NOMO-1 (cell line): ENCODE measurements around the gene ACY1.

ENCODE experiments used
- DNase-seq, 2 experiments: peaks; one replicate each; lab custom pipeline; 2025; ENCODE audit not compliant: unreplicated experiment in 2 of 2; lab: John Stamatoyannopoulos, UW

Gene ACY1

GRCh38 chr3:52002748-52003147, 19.4 kb downstream of the ACY1 start:
- DNase-seq, result no peak

DNA sequence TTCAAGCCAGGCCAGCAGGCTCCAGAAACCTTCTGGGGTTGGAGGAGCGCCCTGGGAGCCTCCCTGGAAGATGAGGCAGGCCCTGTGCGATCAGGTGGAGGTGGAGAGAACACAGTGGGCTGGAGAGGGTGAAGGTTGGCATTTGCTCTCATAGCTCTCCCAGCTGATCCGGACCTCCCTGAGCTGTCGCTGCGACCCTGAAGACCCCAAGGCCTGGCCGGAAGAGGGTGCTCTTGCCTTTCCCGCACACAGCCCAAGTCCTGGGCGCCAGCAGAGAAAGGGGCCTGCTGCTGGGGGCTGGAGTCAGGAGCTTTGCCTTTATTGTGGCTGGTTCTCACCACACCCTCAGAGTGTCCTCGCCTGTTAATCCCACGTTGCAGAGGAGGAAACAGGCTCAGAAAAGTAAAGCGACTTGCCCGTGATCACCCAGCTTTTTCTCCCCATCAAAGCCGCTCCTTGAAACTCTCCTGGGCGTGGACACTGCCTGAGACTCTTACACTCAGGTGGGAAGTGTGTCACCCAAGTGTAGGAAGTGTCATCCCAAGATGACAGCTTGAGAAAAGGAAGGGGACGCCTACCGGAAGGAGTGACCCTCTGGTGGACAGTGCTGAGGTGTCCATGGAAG, 20.9 kb downstream of the ACY1 start:
- DNase-seq, result no peak

- DNase-seq, result no peak
Measured at GRCh38 chr3:52004906-52005395, 21.6 kb downstream of the ACY1 start.

DNA sequence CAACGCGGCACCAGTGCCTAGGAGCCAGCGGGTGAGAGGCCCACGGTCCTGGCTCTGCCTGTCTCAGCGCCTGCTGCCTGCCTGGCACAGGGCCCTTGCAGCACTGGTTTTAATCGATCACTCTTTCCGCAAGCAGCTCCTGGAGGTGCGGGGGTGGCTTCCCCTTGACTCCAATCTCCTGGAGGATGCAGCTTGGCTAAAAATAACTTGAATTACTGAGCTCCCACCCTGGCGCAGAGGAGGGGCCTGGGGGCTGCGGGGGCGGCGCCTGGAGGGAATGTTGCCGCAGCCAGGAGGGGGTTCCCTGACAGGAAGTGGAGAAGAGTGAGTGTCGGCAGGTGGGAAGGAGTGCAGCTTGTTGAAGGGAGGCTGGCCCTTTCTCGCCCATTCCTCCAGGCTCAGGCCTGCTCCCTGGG, 22.2 kb downstream of the ACY1 start:
- DNase-seq, result no peak

GRCh38 chr3:52006017-52006819, 22.9 kb downstream of the ACY1 start:
- DNase-seq, result no peak

DNA sequence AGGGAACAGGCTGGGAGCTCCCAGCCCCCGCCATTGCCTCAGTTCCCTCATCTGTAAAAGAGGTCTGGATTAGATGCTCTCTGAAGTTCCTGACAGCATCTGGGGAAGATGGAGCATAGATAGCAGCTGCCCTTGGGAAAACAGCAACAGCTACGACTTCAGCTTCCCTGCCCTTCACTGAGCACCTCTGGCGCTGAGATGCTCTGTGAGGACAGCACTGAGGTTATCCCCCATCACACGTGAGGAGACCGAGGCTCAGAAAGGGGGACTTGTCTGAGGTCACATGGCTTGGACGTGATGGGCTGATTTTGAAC, 23.4 kb downstream of the ACY1 start:
- no peak for DNase-seq

- DNase-seq, result no peak
Measured at GRCh38 chr3:52007291-52007690, 24.0 kb downstream of the ACY1 start.

- DNase-seq, result no peak
Measured at GRCh38 chr3:52010431-52010830, 27.1 kb downstream of the ACY1 start.

- no peak for DNase-seq
Measured at GRCh38 chr3:52012699-52013098, 29.4 kb downstream of the ACY1 start.

DNA sequence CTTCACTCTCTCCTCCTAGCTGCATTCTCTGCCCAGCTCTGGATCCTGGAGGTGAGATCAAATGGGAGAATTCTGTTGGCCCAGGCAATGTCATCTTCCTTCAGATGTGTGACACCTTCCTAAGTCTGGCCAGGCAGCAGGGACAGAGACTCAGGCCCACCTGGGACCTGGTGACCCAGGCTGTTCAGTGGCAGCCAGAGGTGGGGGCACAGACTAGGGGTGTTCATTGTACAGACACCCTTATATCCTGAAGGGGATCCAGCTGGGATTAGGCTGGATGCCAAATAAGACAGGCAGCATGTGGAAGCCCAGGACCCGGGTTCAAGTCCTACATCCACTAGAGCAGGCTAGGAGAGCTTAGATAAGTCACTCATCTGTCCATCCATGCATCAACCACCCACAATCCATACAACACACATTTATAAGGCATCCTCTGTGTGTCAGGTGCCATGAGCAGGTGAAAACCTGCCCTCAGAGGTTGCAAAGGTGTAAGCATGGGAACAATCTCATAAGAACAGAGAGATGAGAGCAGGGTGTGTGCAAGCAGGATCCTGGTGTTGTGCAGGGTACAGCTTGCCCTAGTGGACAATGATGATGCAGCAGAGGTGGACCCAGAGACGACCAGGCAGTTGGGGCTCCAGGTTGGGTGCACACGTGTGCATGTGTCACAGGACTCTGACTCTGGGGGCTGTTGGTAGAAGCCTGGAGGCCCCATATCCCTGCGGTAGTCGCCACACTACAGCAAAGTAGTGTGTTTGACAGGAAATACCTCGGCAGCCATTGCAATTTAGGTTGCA, 30.7 kb downstream of the ACY1 start:
- DNase-seq, result no peak

GRCh38 chr3:52014613-52015012, 31.3 kb downstream of the ACY1 start:
- DNase-seq, result no peak

- DNase-seq, result no peak
Measured at GRCh38 chr3:52015438-52016228, 32.3 kb downstream of the ACY1 start.

DNA sequence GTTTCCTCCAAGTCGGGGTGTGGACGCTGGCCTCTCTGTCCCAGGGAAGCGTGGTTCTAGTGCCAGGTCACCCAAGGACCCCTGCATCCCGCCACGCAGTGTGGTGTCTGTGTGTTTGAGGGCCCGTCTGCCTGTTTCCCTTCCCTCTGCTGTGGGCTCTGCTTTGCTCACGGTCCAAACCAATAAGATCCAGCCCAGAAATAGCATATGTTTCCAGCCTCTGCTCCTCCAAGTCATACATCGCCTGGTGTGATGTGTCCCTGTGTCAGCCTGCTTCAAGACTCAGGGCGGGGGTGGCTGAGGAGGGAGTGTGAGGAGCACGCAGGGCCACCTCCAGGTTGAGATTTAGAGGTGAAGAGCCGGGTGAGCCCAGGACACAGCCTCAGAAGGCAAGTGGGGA, 34.3 kb downstream of the ACY1 start:
- DNase-seq, result no peak

- no peak for DNase-seq
Measured at GRCh38 chr3:52018319-52019000, 35.1 kb downstream of the ACY1 start.

GRCh38 chr3:52019352-52020080, 36.2 kb downstream of the ACY1 start:
- no peak for DNase-seq

DNA sequence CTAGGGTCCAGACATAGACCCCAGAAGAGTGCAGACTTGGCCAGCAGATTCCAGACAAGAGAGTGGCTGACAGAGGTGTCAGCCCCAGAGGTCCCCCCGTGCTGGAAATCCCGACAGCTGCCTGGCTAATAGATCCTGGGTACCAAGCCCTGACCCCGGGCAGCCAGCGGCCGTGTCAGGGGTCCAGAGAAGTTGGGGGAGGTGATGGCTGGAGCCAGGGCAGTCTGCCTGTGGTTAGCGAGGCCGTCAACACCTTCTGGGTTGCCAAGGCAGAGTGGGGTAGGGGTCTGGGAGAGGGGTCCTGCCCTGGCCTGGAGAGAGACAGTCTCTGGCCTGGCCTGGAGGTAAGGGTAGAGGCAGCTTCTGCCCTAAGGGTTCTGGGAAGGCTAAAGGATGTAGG, 37.5 kb downstream of the ACY1 start:
- no peak for DNase-seq

- no peak for DNase-seq
Measured at GRCh38 chr3:52021489-52022268, 38.3 kb downstream of the ACY1 start.

- DNase-seq, result no peak
Measured at GRCh38 chr3:52022323-52023100, 39.2 kb downstream of the ACY1 start.
